Body of pancreas (tissue), 4 donors: ENCODE data around the gene VEGFA. TPM values are rescaled to one million over a fixed set of nuclear protein-coding genes. Genes with fewer than 3 reads are reported as not detected.

Source experiments
- ATAC-seq: fragments of 150-250 bp; one replicate; pipeline ENCODE4 v1.9.1; 2016
- DNase-seq, 4 donors: peaks; one replicate each; pipeline ENCODE4 v3.0.0-alpha.2; 2019
- H3K27ac ChIP-seq, 4 donors: fragments of 200-600 bp; sonication (generic); 1 replicate in 3 of 4; 2 replicates in 1 of 4; pipeline versions ENCODE4 v1.5.1 to v1.6.1; 2016 to 2019; ENCODE audit warnings: mild to moderate bottlenecking in 1 of 4, mixed read lengths in 1 of 4, moderate library complexity in 1 of 4
- H3K27me3 ChIP-seq, 2 donors: fragments of 200-600 bp; sonication (generic); one replicate each; pipeline ENCODE4 v1.6.0; 2016; ENCODE audit warnings: mild to moderate bottlenecking in 1 of 2
- H3K36me3 ChIP-seq, 2 donors: fragments of 200-600 bp; sonication (generic); replicated peaks in 1 of 2; 2 replicates each; pipeline ENCODE4 v1.5.1; 2016; ENCODE audit warnings: low read depth in 2 of 2; ENCODE audit not compliant: insufficient read depth in 1 of 2
- H3K4me1 ChIP-seq: fragments of 200-600 bp; sonication (generic); one replicate; pipeline ENCODE4 v1.6.0; 2016
- H3K4me3 ChIP-seq, 2 donors: fragments of 200-600 bp; sonication (generic); 1 replicate in 1 of 2; 2 replicates in 1 of 2; pipeline ENCODE4 v1.5.1; 2016 to 2019
- H3K9me3 ChIP-seq, 3 donors: fragments of 200-600 bp; sonication (generic); 1 replicate in 2 of 3; 2 replicates in 1 of 3; pipeline ENCODE4 v1.5.1; 2016
- CTCF ChIP-seq, 7 experiments: fragments of 450-650 bp in 4 of 7; fragments of 200-600 bp in 3 of 7; sonication (generic) in 3 of 7; IDR thresholded peaks; one replicate each; pipeline ENCODE4 v1.5.1; 2016 to 2019; ENCODE audit warnings: antibody characterized with exemption in 7 of 7
- POLR2A ChIP-seq, 3 donors: fragments of 450-650 bp; IDR thresholded peaks; one replicate each; pipeline ENCODE4 v1.6.1; 2016; ENCODE audit warnings: antibody characterized with exemption in 3 of 3, mild to moderate bottlenecking in 2 of 3
- WGBS, 2 donors: methylation state at CpG; one replicate each; pipeline ENCODE4 v1.1.5; 2017; 5-methylcytosine and 5-hydroxymethylcytosine counted together
- intact Hi-C: fragments of 100-400 bp; cut with DNase I; formaldehyde crosslinking; loops from one replicate; pipeline ENCODE4 v1.15.1; 2023
- total RNA-seq, 2 donors: library from RNA; depleted of rRNA; stranded (reverse); fragments of >200 nt; gene quantifications; one replicate each; pipeline ENCODE4 v1.1.0, GENCODE V29; 2016

Gene VEGFA
- total RNA-seq, 2 donors from 2014 or later: 84.8 to 272 TPM

GRCh38 chr6:43735642-43736199 is 34.3 kb upstream of the VEGFA start:
- ATAC-seq (no peak), DNase-seq (no peak)
- H3K27ac ChIP-seq: no peak overlapping the region
- H3K36me3 ChIP-seq: no peaks in the 10 kb centered on the region
- no peaks in the 10 kb centered on the region for H3K9me3 ChIP-seq
- H3K27me3 ChIP-seq: no peaks in the 10 kb centered on the region
- no peaks in the 10 kb centered on the region for H3K4me1 ChIP-seq
- intact Hi-C loops: no loop called here
- WGBS, 2 donors: 83 to 100% methylated on average over 1 to 2 of the region's 2 CpGs
- H3K4me3 ChIP-seq: no peak overlapping the region
- no peak for TF ChIP-seq POLR2A (IDR thresholded peaks at IDR 0.05)
- no peak for TF ChIP-seq CTCF (IDR thresholded peaks at IDR 0.05)

DNA sequence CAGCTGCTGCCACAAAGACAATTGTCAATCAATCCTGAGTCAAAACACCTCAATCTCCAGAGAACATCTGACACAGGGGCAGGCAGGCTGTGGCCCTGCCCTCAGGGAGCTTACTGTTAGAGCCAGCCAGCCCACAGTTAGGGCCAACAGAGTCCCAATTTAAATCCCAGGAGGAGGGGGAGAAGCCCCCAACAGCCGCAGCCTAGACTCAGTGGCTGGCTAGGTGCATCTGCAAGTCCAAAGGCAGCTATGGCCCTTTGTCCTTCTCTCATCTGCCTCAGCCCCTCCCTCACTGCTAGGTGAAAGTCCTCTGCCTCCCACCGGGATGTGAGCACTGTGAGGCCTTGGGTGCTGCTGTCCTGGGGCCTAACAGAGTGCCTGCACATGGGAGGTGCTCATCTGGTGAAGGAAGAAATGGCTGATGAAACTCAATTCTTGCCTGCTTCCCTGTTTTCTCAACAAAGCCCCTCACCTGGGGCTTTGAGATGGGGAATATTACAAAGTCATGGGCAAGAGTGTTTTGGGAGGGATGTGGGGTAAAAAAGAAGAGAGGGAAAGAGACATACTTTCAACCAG is 33.7 kb upstream of the VEGFA start:
- Histone ChIP-seq H3K9me3 (no peaks in the 10 kb centered on the region), H3K27ac (no peak overlapping the region), H3K4me1 (no peaks in the 10 kb centered on the region), H3K36me3 (no peaks in the 10 kb centered on the region), H3K27me3 (no peaks in the 10 kb centered on the region), H3K4me3 (no peak overlapping the region)
- ATAC-seq (no peak), DNase-seq (no peak)
- TF ChIP-seq POLR2A (IDR thresholded peaks at IDR 0.05): no peak
- no peak for TF ChIP-seq CTCF (IDR thresholded peaks at IDR 0.05)
- intact Hi-C loops: no loop called here
- WGBS, 2 donors: 90% methylated on average over 2 of the region's 2 CpGs; no CpG with 5 or more reads in 1 of the 2 donors

GRCh38 chr6:43736844-43737243 is 33.2 kb upstream of the VEGFA start:
- H3K27ac ChIP-seq: peak overlapping the region in 1 of 4 donors; percentile 53
- no peaks in the 10 kb centered on the region for H3K36me3 ChIP-seq
- no peaks in the 10 kb centered on the region for H3K27me3 ChIP-seq
- no peaks in the 10 kb centered on the region for H3K4me1 ChIP-seq
- H3K4me3 ChIP-seq: no peak overlapping the region
- H3K9me3 ChIP-seq: no peaks in the 10 kb centered on the region
- WGBS, 2 donors: 82 to 86% methylated on average over 2 of the region's 2 CpGs
- ATAC-seq (no peak), DNase-seq (no peak)
- intact Hi-C loops: no loop called here
- TF ChIP-seq CTCF (IDR thresholded peaks at IDR 0.05): no peak
- no peak for TF ChIP-seq POLR2A (IDR thresholded peaks at IDR 0.05)

- Histone ChIP-seq H3K9me3 (no peaks in the 10 kb centered on the region), H3K27ac (peak overlapping the region in 2 of 4 donors; percentile 20 to 53), H3K4me1 (no peaks in the 10 kb centered on the region), H3K4me3 (no peak overlapping the region), H3K36me3 (no peaks in the 10 kb centered on the region), H3K27me3 (no peaks in the 10 kb centered on the region)
- WGBS, 2 donors: 68 to 76% methylated on average over 15 of the region's 15 CpGs
- no peak for TF ChIP-seq POLR2A (IDR thresholded peaks at IDR 0.05)
- no peak for TF ChIP-seq CTCF (IDR thresholded peaks at IDR 0.05)
- DNase-seq: no peak
- peak; percentile 50 for ATAC-seq
- intact Hi-C loops: no loop called here
Measured at GRCh38 chr6:43737272-43738081, 32.5 kb upstream of the VEGFA start.
